Prostate gland (tissue), 2 donors: ENCODE measurements around the gene TMEM271.

Experiments
- POLR2A ChIP-seq: fragments of 450-650 bp; IDR thresholded peaks from one replicate; pipeline ENCODE4 v1.6.1; 2016; ENCODE audit warnings: antibody characterized with exemption, mild to moderate bottlenecking
- TF ChIP-seq, protein P1 (sequence below), 4 experiments: fragments of 200-600 bp in 2 of 4; fragments of 450-650 bp in 2 of 4; sonication (generic) in 2 of 4; IDR thresholded peaks; 1 replicate in 3 of 4; 2 replicates in 1 of 4; pipeline ENCODE4 v1.5.1; 2016 to 2019; ENCODE audit warnings: antibody characterized with exemption in 4 of 4, mild to moderate bottlenecking in 2 of 4, moderate library complexity in 2 of 4

- TF ChIP-seq, protein P1, sequence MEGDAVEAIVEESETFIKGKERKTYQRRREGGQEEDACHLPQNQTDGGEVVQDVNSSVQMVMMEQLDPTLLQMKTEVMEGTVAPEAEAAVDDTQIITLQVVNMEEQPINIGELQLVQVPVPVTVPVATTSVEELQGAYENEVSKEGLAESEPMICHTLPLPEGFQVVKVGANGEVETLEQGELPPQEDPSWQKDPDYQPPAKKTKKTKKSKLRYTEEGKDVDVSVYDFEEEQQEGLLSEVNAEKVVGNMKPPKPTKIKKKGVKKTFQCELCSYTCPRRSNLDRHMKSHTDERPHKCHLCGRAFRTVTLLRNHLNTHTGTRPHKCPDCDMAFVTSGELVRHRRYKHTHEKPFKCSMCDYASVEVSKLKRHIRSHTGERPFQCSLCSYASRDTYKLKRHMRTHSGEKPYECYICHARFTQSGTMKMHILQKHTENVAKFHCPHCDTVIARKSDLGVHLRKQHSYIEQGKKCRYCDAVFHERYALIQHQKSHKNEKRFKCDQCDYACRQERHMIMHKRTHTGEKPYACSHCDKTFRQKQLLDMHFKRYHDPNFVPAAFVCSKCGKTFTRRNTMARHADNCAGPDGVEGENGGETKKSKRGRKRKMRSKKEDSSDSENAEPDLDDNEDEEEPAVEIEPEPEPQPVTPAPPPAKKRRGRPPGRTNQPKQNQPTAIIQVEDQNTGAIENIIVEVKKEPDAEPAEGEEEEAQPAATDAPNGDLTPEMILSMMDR (IDR thresholded peaks at IDR 0.05) = no peak
- no peak for TF ChIP-seq POLR2A
These were observed 47.3 kb downstream of the TMEM271 start for GRCh38 chr4:528835-529234.
